Endothelial cell of umbilical vein (primary cell): ENCODE measurements around the gene MTRF1.
A peak's percentile ranks its signal among the peaks of the same experiment; 100 is the strongest.

Experiments used
- EZH2 ChIP-seq: IDR thresholded peaks from 2 replicates; pipeline ENCODE4 v1.6.1; 2012; ENCODE audit warnings: borderline replicate concordance, low read depth, mild to moderate bottlenecking, moderate library complexity, low read length, inconsistent platforms; ENCODE audit not compliant: severe bottlenecking
- FOS ChIP-seq: IDR thresholded peaks from 2 replicates; pipeline ENCODE4 v1.6.1; 2011; ENCODE audit warnings: mild to moderate bottlenecking, low read length, moderate library complexity, borderline replicate concordance; ENCODE audit not compliant: insufficient read depth
- GATA2 ChIP-seq: IDR thresholded peaks from 2 replicates; pipeline ENCODE4 v1.7.0; 2011; ENCODE audit warnings: low read depth, mild to moderate bottlenecking, moderate library complexity, mixed read lengths, low read length; ENCODE audit not compliant: insufficient read length, insufficient read depth
- MAX ChIP-seq: IDR thresholded peaks from 2 replicates; pipeline ENCODE4 v1.6.1; 2011; ENCODE audit not compliant: insufficient read depth, insufficient read length
- POLR2A ChIP-seq: IDR thresholded peaks from 2 replicates; pipeline ENCODE4 v1.6.1; 2012; ENCODE audit warnings: low read depth, mild to moderate bottlenecking, control low read depth, low read length
- POLR2AphosphoS5 ChIP-seq: IDR thresholded peaks from 2 replicates; pipeline ENCODE4 v1.6.1; 2012; ENCODE audit warnings: low read depth, mild to moderate bottlenecking, control low read depth, low read length, moderate library complexity; ENCODE audit not compliant: insufficient read depth
- TF ChIP-seq, protein P1 (sequence below), 2 donors: IDR thresholded peaks; 1 replicate in 1 of 2; 2 replicates in 1 of 2; pipeline ENCODE4 v1.5.1; 2011; ENCODE audit warnings: low read length in 2 of 2, mild to moderate bottlenecking in 2 of 2, moderate library complexity in 2 of 2, control low read depth in 1 of 2, inconsistent platforms in 1 of 2, low read depth in 1 of 2; ENCODE audit not compliant: insufficient read depth in 1 of 2; ENCODE audit errors: extremely low read depth in 1 of 2

GRCh38 chr13:41222259-41222852, 41.0 kb downstream of the MTRF1 start:
- TF ChIP-seq, protein P1, sequence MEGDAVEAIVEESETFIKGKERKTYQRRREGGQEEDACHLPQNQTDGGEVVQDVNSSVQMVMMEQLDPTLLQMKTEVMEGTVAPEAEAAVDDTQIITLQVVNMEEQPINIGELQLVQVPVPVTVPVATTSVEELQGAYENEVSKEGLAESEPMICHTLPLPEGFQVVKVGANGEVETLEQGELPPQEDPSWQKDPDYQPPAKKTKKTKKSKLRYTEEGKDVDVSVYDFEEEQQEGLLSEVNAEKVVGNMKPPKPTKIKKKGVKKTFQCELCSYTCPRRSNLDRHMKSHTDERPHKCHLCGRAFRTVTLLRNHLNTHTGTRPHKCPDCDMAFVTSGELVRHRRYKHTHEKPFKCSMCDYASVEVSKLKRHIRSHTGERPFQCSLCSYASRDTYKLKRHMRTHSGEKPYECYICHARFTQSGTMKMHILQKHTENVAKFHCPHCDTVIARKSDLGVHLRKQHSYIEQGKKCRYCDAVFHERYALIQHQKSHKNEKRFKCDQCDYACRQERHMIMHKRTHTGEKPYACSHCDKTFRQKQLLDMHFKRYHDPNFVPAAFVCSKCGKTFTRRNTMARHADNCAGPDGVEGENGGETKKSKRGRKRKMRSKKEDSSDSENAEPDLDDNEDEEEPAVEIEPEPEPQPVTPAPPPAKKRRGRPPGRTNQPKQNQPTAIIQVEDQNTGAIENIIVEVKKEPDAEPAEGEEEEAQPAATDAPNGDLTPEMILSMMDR (IDR thresholded peaks at IDR 0.05; ENCODE audit: extremely low read depth in 1 of 2, insufficient read depth in 1 of 2, low read depth in 1 of 2, low read length in 2 of 2) = peak; percentile 58 to 67
- TF ChIP-seq POLR2AphosphoS5 (no peak), GATA2 (no peak), EZH2 (no peak), MAX (no peak), POLR2A (no peak), FOS (no peak)
